Endothelial cell of hepatic sinusoid (primary cell): ENCODE data around the gene ABCA9.
"Not testable (repeated sequence)": the region's sequence is repeated elsewhere in the genome, so short reads cannot be mapped to it uniquely, and the experiment has no call there.

Source experiments
- in situ Hi-C: cut with HindIII; loops from 2 replicates; pipeline ENCODE4 v1.10.0; 2017; ENCODE audit warnings: low sequenced_read_pairs

The ABCA9 gene

DNA sequence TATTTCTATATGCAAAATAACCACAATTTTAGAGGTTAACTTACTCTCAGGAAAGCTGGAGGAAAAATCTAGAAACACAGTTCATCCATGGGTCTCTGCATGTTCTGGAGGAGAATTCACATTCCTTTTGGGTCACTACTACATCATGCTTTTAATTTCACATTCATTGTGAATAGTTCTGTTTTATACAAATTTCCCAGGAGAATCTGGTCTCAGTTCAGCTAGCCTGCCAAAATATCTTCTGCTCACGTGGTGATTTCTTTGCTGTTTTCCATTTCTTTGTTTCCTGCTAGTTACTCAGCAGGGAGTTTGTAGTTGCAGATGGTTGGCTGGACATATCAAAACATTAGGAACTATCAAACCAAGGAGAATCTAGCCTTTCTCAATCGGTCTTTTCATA is at the start of gene ABCA9:
ABCA9 (minus strand) TSS at position 106 of the 400 bp plus-strand sequence. CDS start 9,801 bp downstream, outside the sequence.
- in situ Hi-C loops, result no loop called here

DNA sequence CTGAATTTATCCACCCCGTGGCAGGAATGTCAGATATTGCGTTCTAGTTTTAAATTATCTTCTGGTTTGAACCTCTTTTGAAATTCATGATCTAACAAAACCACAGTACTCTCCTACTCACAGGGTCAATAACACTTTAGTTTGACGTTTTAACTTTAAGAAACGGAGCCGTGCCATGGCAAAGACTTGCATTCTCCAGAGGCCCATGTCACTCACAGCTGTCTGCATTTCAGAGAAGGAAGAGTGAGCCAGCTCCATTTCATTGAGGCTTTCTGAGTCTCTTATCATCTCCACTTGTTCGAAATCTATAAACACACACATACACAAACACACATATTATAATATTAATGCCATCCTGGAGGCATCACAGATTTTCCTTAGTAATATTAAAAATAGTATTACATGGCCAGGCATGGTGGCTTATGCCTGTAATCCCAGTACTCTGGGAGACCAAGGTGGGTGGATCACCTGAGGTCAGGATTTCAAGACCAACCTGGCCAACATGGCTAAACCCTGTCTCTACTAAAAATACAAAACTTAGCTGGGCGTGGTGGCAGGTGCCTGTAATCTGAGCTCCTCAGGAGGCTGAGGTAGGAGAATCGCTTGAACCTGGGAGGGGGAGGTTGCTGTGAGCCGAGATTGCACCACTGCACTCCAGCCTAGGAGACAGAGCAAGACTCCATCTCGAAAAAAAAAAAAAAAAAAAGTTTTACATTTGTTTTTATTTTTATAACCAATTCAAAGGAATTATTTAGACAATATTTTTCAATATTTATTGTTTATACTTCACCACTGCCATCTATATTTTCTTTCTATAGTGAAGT is 45.4 kb upstream of the ABCA9 start:
- in situ Hi-C loops, result no loop called here

GRCh38 chr17:69103557-69104233 is 43.0 kb upstream of the ABCA9 start:
- in situ Hi-C loops, result no loop called here

- in situ Hi-C loops, result no loop called here
Measured at GRCh38 chr17:69098625-69099024, 37.9 kb upstream of the ABCA9 start.

GRCh38 chr17:69096541-69096940 is 35.8 kb upstream of the ABCA9 start:
- in situ Hi-C loops, result no loop called here

- in situ Hi-C loops, result no loop called here
Measured at GRCh38 chr17:69093995-69094394, 33.3 kb upstream of the ABCA9 start.

DNA sequence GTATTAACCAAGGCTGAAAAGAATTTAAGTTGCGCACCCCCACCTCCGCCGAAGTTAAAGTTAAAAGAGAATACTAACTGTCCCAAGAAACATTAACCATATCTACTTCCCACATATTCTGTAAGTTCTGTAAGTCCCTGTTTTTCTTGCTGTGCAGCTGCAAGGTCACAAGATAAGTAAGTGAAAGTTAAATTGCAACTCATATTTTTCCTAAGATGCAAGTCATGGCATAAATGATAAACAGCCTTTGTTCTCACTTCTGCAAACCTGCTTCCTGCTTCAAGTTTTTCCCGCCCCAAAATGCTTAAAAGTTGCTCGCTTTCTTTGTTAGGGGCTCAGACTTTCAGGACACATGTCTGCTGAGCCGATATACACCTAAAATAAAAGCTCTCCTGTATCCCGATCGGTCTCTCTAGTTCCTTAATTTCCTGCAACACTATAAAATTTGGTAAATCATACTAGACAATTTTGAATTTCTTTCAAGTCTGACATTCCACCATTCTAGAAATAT is 32.6 kb upstream of the ABCA9 start:
- in situ Hi-C loops, result no loop called here

GRCh38 chr17:69090365-69090764 is 29.6 kb upstream of the ABCA9 start:
- in situ Hi-C loops, result no loop called here

DNA sequence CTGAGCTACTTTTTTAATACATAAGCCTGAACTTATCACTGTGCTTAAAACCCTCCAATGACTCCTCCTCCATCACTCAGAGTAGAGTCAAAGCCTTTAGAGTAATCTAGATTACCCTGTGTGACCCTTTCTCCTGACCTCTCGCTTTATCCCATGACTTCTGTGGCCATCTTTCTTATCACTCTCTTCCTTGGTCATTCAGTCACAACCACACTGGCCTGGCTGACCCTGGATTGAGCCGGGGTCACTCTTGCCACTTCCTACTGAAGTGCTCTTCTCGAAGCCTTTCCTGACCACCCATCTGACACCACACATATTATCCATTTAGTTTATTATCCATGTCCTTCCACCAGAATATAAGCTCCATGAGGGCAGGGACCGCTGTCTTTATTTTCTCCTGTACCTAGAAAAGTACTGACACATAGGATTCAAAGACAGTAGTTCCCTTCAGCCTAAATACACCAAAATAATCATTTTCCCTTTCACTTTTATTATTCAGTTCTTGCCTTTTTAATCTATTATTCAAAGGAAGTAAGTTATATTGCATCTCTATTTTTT is 28.0 kb upstream of the ABCA9 start:
- in situ Hi-C loops, result no loop called here

- in situ Hi-C loops, result no loop called here
Measured at GRCh38 chr17:69086641-69087040, 25.9 kb upstream of the ABCA9 start.

DNA sequence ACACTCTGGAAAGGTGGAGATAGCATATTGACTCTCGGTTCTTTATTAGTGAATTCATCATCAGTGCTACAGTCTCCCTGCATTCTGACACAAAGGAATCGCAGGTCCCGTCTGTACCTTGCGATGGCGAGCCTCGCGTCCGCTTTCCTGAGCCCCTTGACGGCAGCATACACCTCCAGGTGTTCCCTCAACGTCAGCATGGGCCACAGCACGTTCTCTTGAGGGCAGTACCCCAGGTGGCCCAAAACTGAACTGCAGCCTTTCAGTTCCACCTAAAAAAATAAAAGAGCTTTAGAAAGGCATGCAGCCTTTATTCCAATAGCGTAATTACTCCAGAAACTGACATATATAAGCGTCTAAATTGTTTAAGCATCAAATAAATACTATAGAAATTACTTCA is 24.2 kb upstream of the ABCA9 start:
- in situ Hi-C loops, result no loop called here

DNA sequence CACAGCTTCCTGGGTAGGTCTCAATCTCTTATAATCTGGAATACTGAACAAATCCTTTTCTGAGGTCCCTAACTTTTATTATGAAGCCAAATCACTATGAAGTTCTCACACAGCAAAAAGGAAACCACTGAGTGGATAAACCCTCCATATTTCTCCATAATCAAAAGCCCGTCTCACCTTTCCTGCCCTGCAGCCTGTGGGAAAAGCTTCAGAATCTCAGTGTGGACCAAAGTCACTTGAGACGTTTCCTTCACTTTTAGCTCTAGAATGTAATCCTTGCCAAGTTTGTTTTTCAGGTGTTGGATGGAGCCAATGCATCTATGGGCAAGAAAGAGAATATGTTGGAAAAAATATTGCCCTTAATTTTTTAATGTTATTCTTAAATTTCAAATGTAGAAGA is 22.0 kb upstream of the ABCA9 start:
- in situ Hi-C loops, result no loop called here

DNA sequence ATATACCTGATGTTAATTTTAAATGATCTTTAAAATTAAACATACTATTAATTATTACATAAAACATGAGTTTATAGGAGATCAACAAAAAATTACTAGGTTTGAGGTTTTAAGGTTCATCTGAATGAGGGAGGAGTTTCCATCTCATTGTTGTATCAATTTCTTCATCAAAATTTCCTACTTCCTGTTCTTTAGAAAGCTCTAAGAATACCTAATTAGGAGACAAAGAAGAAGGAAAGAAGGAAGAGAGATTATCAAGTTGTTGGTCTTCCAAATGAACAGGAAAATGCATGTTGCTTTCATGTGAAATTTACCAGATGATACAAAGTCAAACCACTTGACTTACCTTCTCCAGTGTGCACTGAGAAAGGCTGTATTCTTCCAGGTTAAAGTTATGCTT is 18.1 kb upstream of the ABCA9 start:
- in situ Hi-C loops, result no loop called here

DNA sequence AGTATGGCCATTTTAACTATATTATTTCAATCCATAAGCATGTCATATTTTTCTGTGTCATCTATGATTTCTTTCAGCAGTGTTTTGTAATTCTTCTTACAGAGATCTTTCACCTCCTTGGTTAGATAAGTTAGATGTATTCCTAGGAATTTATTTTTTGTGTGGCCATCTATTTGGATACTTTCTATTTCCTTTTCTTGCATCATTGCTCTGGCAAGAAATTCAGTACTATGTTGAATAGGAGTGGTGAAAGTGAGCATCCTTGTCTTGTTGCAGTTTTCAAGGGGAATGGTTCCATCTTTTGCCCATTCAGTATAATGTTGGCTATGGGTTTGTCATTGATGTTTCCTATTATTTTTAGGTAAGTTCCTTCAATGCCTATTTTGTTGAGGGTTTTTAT is 15.1 kb upstream of the ABCA9 start:
- in situ Hi-C loops, result no loop called here

GRCh38 chr17:69073392-69073791 is 12.7 kb upstream of the ABCA9 start:
- in situ Hi-C loops, result not testable (repeated sequence)

- in situ Hi-C loops, result not testable (repeated sequence)
Measured at GRCh38 chr17:69072803-69073256, 12.1 kb upstream of the ABCA9 start.

- in situ Hi-C loops, result not testable (repeated sequence)
Measured at GRCh38 chr17:69071233-69071586, 10.5 kb upstream of the ABCA9 start.

- in situ Hi-C loops, result not testable (repeated sequence)
Measured at GRCh38 chr17:69070378-69071232, 9.9 kb upstream of the ABCA9 start.

DNA sequence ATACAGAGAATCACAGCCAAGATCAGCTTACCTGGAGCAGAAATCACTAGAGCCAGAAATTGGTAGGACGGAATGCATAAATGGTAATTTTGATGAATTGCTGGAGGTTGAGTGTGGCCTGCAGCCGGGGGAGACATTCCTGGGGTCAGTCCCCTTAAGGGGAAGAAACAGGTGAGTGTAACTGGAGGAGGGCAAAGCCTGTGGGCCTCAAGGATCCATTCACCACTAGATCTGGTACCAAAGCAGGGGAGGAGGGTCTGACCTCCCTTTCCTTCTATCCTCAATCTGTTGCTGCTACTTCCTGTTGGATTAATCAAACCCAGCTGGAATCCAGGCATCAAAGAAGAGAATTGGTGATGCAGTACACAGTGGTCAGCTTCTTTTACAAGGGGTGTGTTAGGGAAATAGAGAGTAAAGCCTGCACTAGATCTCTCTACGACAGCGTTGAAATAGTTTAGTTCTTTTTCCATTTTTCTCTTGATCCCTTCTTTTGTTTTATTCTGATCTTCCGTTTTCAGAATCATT is 8.6 kb upstream of the ABCA9 start:
- in situ Hi-C loops, result no loop called here

- in situ Hi-C loops, result no loop called here
Measured at GRCh38 chr17:69067274-69068047, 6.7 kb upstream of the ABCA9 start.
